ENCODE data around the gene GPR157. TPM values are rescaled to one million over a fixed set of nuclear protein-coding genes. Genes with fewer than 3 reads are reported as not detected.

The GPR157 gene
- total RNA-seq, 4 donors from 2014 or later: 2.8 to 4.4 (median 4.0) TPM

DNA sequence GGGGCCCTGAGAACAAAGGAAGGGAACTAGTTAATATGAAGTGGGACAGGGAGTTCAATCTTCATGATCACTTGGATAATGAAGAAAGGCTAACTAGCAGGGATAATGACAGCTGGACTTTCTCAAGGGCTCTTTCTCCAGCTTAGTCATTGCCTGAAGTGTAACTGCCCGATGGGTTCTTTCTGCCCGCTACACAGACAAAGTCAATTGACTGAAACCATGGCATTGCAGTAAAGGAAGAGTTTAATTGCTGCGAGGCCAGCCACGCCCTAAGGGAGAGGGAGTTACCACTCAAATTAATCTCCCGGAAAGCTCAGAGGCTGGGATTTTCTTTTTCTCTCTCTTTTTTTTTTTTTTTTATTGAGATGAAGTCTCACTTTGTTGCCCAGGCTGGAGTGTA, 42.9 kb downstream of the GPR157 start:
- TF ChIP-seq, protein P1, sequence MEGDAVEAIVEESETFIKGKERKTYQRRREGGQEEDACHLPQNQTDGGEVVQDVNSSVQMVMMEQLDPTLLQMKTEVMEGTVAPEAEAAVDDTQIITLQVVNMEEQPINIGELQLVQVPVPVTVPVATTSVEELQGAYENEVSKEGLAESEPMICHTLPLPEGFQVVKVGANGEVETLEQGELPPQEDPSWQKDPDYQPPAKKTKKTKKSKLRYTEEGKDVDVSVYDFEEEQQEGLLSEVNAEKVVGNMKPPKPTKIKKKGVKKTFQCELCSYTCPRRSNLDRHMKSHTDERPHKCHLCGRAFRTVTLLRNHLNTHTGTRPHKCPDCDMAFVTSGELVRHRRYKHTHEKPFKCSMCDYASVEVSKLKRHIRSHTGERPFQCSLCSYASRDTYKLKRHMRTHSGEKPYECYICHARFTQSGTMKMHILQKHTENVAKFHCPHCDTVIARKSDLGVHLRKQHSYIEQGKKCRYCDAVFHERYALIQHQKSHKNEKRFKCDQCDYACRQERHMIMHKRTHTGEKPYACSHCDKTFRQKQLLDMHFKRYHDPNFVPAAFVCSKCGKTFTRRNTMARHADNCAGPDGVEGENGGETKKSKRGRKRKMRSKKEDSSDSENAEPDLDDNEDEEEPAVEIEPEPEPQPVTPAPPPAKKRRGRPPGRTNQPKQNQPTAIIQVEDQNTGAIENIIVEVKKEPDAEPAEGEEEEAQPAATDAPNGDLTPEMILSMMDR (IDR thresholded peaks at IDR 0.05): no peak
- no peak for TF ChIP-seq POLR2AphosphoS5 (IDR thresholded peaks at IDR 0.05)
- TF ChIP-seq POLR2A (IDR thresholded peaks at IDR 0.05): no peak
- TF ChIP-seq EP300 (IDR thresholded peaks at IDR 0.05): no peak
- H3K9me3 ChIP-seq: no peaks in the 10 kb centered on the region
- 20 to 21% methylated on average over 3 to 5 of the region's 5 CpGs for WGBS, 2 donors (ENCODE audit: low coverage in 1 of 2)
- H3K27ac ChIP-seq: peak overlapping the region in 2 of 4 donors; percentile 59 to 75
- no peak overlapping the region for H3K4me3 ChIP-seq
- no peak for ATAC-seq
- H3K27me3 ChIP-seq: no peaks in the 10 kb centered on the region
- peaks cover 5 to 21% (median 6%) of the 10 kb centered on the region in 3 donors for H3K4me1 ChIP-seq
- no peaks in the 10 kb centered on the region for H3K36me3 ChIP-seq

DNA sequence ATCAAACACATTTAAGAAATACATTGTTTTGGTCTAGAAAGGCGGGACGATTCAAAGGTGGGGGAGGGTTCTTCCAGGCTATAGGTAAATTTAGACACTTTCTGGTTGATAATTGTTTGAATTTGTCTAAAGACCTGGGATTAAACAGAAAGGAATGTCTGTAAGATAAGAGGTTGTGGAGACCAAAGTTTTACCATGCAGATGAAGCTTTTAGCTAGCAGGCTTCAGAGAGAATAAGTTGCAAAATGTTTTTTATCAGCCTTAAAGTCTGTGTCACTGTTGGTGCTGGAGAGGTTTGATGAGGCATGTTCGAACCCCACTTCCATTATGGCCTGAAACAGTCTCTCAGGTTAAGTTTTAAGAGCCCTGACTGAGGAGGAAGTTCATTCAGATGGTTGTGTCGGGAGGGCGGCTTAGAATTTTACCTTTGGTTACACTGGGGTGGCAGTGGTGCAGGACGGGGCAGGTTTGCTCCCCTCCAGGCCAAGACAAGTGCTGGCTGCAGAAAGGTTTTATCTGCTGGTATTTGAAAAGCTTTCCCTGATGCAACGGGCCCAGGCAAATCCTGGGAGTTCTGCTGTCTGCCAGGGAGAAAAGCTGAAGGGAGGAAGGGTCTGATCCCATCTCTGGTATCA, 43.5 kb downstream of the GPR157 start:
- no peaks in the 10 kb centered on the region for H3K27me3 ChIP-seq
- 47% methylated on average over 2 to 4 of the region's 7 CpGs for WGBS, 2 donors (ENCODE audit: low coverage in 1 of 2)
- H3K9me3 ChIP-seq: no peaks in the 10 kb centered on the region
- peaks cover 5 to 21% (median 6%) of the 10 kb centered on the region in 3 donors for H3K4me1 ChIP-seq
- TF ChIP-seq EP300 (IDR thresholded peaks at IDR 0.05): no peak
- TF ChIP-seq, protein P1 (IDR thresholded peaks at IDR 0.05): no peak
- no peak overlapping the region for H3K4me3 ChIP-seq
- H3K27ac ChIP-seq: peak overlapping the region in 3 of 4 donors; percentile 59 to 75 (median 59)
- no peaks in the 10 kb centered on the region for H3K36me3 ChIP-seq
- ATAC-seq: no peak

GRCh38 chr1:9084906-9085305, 44.0 kb downstream of the GPR157 start:
- Histone ChIP-seq H3K36me3 (no peaks in the 10 kb centered on the region), H3K27ac (peak overlapping the region; percentile 26 to 75 (median 59)), H3K27me3 (no peaks in the 10 kb centered on the region), H3K4me3 (no peak overlapping the region), H3K9me3 (no peaks in the 10 kb centered on the region), H3K4me1 (peaks cover 5 to 21% (median 6%) of the 10 kb centered on the region in 3 donors)
- ATAC-seq: peak; percentile 78
- 40 to 47% methylated on average over 1 to 6 of the region's 8 CpGs for WGBS, 2 donors (ENCODE audit: low coverage in 1 of 2)
- TF ChIP-seq EP300 (IDR thresholded peaks at IDR 0.05): no peak
- peak; percentile 11 for TF ChIP-seq POLR2AphosphoS5 (IDR thresholded peaks at IDR 0.05)

GRCh38 chr1:9081473-9081872, 47.4 kb downstream of the GPR157 start:
- 93 to 95% methylated on average over 2 to 3 of the region's 3 CpGs for WGBS, 2 donors (ENCODE audit: low coverage in 1 of 2)
- H3K9me3 ChIP-seq: no peaks in the 10 kb centered on the region
- TF ChIP-seq, protein P1 (IDR thresholded peaks at IDR 0.05): no peak
- no peak for TF ChIP-seq EP300 (IDR thresholded peaks at IDR 0.05)
- no peak for TF ChIP-seq POLR2AphosphoS5 (IDR thresholded peaks at IDR 0.05)
- peaks cover 5 to 29% (median 6%) of the 10 kb centered on the region in 3 donors for H3K4me1 ChIP-seq
- H3K27ac ChIP-seq: no peak overlapping the region
- H3K4me3 ChIP-seq: no peak overlapping the region
- H3K36me3 ChIP-seq: no peaks in the 10 kb centered on the region
- ATAC-seq: no peak
- no peaks in the 10 kb centered on the region for H3K27me3 ChIP-seq

GRCh38 chr1:9080705-9081291, 48.1 kb downstream of the GPR157 start:
- Histone ChIP-seq H3K36me3 (no peaks in the 10 kb centered on the region), H3K27ac (no peak overlapping the region), H3K4me1 (peaks cover 5 to 26% (median 6%) of the 10 kb centered on the region in 3 donors), H3K9me3 (no peaks in the 10 kb centered on the region), H3K27me3 (no peaks in the 10 kb centered on the region), H3K4me3 (no peak overlapping the region)
- 85 to 100% methylated on average over 2 to 6 of the region's 6 CpGs for WGBS, 2 donors (ENCODE audit: low coverage in 1 of 2)
- no peak for TF ChIP-seq POLR2AphosphoS5 (IDR thresholded peaks at IDR 0.05)
- TF ChIP-seq POLR2A (IDR thresholded peaks at IDR 0.05): no peak
- TF ChIP-seq EP300 (IDR thresholded peaks at IDR 0.05): no peak
- TF ChIP-seq, protein P1 (IDR thresholded peaks at IDR 0.05): no peak
- ATAC-seq: no peak
